ENCODE data around the gene MB21D2.
A peak's percentile ranks its signal among the peaks of the same experiment; 100 is the strongest.

The MB21D2 gene

DNA sequence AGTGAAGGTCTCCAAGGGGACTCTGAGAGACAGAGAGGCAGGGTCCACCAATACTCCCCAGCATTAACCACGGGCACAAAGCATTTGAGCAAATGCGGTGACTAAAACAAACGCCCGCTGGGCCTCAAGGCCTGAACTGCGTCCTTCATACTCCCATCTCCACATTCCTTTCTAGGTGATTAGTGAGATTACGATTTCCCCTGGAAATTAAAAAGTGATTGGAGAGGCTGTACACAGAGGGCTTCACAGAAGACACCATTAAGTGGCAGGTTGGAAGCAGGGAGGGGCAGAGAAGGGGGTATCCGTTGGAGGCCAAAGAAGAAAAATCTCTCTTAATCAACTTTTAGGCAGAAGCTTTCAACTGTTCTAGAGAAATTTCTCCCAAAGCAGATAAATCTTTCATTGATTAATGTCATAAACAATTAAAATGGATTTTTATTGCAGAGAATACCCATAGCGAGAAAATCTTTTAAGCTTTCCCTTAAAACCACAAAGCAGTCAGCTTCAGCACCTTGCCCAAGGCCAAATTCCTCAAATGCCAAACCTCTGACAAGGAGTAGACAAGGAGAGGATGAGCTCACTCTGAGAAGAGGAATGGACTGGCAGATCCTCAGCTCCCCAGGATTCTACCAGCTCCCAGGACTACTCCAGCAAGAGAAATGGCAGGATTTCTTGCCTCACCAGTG, 38.2 kb downstream of the MB21D2 start (continued):
- no peak for TF ChIP-seq SP2 (tag by site-specific recombination; IDR thresholded peaks at IDR 0.05)
- TF ChIP-seq, protein P1, sequence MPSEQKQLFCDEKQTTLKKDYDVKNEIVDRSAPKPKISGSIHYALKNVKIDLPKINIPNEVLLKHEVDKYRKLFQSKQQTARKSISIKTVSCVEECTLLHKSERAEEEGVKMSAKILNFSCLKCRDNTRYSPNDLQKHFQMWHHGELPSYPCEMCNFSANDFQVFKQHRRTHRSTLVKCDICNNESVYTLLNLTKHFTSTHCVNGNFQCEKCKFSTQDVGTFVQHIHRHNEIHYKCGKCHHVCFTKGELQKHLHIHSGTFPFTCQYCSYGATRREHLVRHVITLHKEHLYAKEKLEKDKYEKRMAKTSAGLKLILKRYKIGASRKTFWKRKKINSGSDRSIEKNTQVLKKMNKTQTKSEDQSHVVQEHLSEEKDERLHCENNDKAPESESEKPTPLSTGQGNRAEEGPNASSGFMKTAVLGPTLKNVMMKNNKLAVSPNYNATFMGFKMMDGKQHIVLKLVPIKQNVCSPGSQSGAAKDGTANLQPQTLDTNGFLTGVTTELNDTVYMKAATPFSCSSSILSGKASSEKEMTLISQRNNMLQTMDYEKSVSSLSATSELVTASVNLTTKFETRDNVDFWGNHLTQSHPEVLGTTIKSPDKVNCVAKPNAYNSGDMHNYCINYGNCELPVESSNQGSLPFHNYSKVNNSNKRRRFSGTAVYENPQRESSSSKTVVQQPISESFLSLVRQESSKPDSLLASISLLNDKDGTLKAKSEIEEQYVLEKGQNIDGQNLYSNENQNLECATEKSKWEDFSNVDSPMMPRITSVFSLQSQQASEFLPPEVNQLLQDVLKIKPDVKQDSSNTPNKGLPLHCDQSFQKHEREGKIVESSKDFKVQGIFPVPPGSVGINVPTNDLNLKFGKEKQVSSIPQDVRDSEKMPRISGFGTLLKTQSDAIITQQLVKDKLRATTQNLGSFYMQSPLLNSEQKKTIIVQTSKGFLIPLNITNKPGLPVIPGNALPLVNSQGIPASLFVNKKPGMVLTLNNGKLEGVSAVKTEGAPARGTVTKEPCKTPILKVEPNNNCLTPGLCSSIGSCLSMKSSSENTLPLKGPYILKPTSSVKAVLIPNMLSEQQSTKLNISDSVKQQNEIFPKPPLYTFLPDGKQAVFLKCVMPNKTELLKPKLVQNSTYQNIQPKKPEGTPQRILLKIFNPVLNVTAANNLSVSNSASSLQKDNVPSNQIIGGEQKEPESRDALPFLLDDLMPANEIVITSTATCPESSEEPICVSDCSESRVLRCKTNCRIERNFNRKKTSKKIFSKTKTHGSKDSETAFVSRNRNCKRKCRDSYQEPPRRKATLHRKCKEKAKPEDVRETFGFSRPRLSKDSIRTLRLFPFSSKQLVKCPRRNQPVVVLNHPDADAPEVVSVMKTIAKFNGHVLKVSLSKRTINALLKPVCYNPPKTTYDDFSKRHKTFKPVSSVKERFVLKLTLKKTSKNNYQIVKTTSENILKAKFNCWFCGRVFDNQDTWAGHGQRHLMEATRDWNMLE (tag by site-specific recombination; conservative IDR thresholded peaks at IDR 0.05; ENCODE audit: low read depth) = no peak
- TF ChIP-seq ZBTB48 (tag by site-specific recombination; IDR thresholded peaks at IDR 0.05) = no peak
- TF ChIP-seq ZNF48 (tag by site-specific recombination; IDR thresholded peaks at IDR 0.05) = no peak
- no peak for TF ChIP-seq ZNF112 (tag by site-specific recombination; IDR thresholded peaks at IDR 0.05)
- no peak for TF ChIP-seq ZNF274 (IDR thresholded peaks at IDR 0.05; ENCODE audit: low read length)
- no peak for TF ChIP-seq ZNF274 (tag by site-specific recombination; IDR thresholded peaks at IDR 0.05; ENCODE audit: borderline replicate concordance)
- TF ChIP-seq ZNF140 (tag by site-specific recombination; IDR thresholded peaks at IDR 0.05) = no peak
- TF ChIP-seq GLIS1 (tag by site-specific recombination; IDR thresholded peaks at IDR 0.05) = peak; percentile 48
- no peak for TF ChIP-seq ZNF37A (tag by site-specific recombination; IDR thresholded peaks at IDR 0.05)
- no peak for TF ChIP-seq ZNF266 (tag by site-specific recombination; IDR thresholded peaks at IDR 0.05; ENCODE audit: low read depth)
- TF ChIP-seq GLI4 (tag by site-specific recombination; IDR thresholded peaks at IDR 0.05) = no peak
- no peak for TF ChIP-seq ZNF354C (tag by site-specific recombination; IDR thresholded peaks at IDR 0.05; ENCODE audit: borderline replicate concordance, low read depth)
- TF ChIP-seq, protein P2, sequence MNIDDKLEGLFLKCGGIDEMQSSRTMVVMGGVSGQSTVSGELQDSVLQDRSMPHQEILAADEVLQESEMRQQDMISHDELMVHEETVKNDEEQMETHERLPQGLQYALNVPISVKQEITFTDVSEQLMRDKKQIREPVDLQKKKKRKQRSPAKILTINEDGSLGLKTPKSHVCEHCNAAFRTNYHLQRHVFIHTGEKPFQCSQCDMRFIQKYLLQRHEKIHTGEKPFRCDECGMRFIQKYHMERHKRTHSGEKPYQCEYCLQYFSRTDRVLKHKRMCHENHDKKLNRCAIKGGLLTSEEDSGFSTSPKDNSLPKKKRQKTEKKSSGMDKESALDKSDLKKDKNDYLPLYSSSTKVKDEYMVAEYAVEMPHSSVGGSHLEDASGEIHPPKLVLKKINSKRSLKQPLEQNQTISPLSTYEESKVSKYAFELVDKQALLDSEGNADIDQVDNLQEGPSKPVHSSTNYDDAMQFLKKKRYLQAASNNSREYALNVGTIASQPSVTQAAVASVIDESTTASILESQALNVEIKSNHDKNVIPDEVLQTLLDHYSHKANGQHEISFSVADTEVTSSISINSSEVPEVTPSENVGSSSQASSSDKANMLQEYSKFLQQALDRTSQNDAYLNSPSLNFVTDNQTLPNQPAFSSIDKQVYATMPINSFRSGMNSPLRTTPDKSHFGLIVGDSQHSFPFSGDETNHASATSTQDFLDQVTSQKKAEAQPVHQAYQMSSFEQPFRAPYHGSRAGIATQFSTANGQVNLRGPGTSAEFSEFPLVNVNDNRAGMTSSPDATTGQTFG (tag by site-specific recombination; IDR thresholded peaks at IDR 0.05; ENCODE audit: borderline replicate concordance) = no peak
- TF ChIP-seq ZNF621 (tag by site-specific recombination; IDR thresholded peaks at IDR 0.05) = no peak
- TF ChIP-seq ZNF777 (tag by site-specific recombination; IDR thresholded peaks at IDR 0.05; ENCODE audit: borderline replicate concordance) = no peak
- TF ChIP-seq, protein P3, sequence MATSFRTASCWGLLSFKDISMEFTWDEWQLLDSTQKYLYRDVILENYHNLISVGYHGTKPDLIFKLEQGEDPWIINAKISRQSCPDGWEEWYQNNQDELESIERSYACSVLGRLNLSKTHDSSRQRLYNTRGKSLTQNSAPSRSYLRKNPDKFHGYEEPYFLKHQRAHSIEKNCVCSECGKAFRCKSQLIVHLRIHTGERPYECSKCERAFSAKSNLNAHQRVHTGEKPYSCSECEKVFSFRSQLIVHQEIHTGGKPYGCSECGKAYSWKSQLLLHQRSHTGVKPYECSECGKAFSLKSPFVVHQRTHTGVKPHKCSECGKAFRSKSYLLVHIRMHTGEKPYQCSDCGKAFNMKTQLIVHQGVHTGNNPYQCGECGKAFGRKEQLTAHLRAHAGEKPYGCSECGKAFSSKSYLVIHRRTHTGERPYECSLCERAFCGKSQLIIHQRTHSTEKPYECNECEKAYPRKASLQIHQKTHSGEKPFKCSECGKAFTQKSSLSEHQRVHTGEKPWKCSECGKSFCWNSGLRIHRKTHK (tag by site-specific recombination; IDR thresholded peaks at IDR 0.05) = no peak
- TF ChIP-seq ZNF707 (tag by site-specific recombination; IDR thresholded peaks at IDR 0.05) = no peak
- TF ChIP-seq ZNF623 (tag by site-specific recombination; IDR thresholded peaks at IDR 0.05) = no peak
- no peak; the same call in none of the 2 replicates for TF ChIP-seq ZNF394 (tag by site-specific recombination; IDR thresholded peaks at IDR 0.05; ENCODE audit: borderline replicate concordance)
- no peak for TF ChIP-seq ZNF76 (tag by site-specific recombination; IDR thresholded peaks at IDR 0.05; ENCODE audit: borderline replicate concordance, low read depth)
- no peak for TF ChIP-seq ZNF776 (tag by site-specific recombination; IDR thresholded peaks at IDR 0.05; ENCODE audit: borderline replicate concordance)
- TF ChIP-seq, protein P4, sequence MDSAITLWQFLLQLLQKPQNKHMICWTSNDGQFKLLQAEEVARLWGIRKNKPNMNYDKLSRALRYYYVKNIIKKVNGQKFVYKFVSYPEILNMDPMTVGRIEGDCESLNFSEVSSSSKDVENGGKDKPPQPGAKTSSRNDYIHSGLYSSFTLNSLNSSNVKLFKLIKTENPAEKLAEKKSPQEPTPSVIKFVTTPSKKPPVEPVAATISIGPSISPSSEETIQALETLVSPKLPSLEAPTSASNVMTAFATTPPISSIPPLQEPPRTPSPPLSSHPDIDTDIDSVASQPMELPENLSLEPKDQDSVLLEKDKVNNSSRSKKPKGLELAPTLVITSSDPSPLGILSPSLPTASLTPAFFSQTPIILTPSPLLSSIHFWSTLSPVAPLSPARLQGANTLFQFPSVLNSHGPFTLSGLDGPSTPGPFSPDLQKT (IDR thresholded peaks at IDR 0.05; ENCODE audit: borderline replicate concordance, low read depth, low read length) = no peak
- TF ChIP-seq ZNF473 (tag by site-specific recombination; IDR thresholded peaks at IDR 0.05) = no peak
- TF ChIP-seq ZNF629 (tag by site-specific recombination; IDR thresholded peaks at IDR 0.05) = peak; percentile 92
- no peak for TF ChIP-seq ZNF544 (tag by site-specific recombination; IDR thresholded peaks at IDR 0.05)
- TF ChIP-seq ZNF121 (tag by site-specific recombination; IDR thresholded peaks at IDR 0.05) = no peak
- no peak for TF ChIP-seq YY2 (tag by site-specific recombination; IDR thresholded peaks at IDR 0.05)
- no peak for TF ChIP-seq ZNF174 (tag by site-specific recombination; IDR thresholded peaks at IDR 0.05)
- TF ChIP-seq, protein P5, sequence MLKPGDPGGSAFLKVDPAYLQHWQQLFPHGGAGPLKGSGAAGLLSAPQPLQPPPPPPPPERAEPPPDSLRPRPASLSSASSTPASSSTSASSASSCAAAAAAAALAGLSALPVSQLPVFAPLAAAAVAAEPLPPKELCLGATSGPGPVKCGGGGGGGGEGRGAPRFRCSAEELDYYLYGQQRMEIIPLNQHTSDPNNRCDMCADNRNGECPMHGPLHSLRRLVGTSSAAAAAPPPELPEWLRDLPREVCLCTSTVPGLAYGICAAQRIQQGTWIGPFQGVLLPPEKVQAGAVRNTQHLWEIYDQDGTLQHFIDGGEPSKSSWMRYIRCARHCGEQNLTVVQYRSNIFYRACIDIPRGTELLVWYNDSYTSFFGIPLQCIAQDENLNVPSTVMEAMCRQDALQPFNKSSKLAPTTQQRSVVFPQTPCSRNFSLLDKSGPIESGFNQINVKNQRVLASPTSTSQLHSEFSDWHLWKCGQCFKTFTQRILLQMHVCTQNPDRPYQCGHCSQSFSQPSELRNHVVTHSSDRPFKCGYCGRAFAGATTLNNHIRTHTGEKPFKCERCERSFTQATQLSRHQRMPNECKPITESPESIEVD (tag by site-specific recombination; IDR thresholded peaks at IDR 0.05) = peak; percentile 91

All from HEK293 (cell line).